SK-N-MC (cell line): ENCODE measurements around the gene ARPP19.
"Not testable (repeated sequence)": the region's sequence is repeated elsewhere in the genome, so short reads cannot be mapped to it uniquely, and the experiment has no call there.

Experiments
- EZH2 ChIP-seq: fragments of 200-600 bp; sonication (generic); IDR thresholded peaks from one replicate; pipeline ENCODE4 v1.6.1; 2017; ENCODE audit warnings: antibody characterized with exemption
- FOXP2 ChIP-seq: optimal IDR thresholded peaks from 2 replicates; pipeline ENCODE3; 2011; ENCODE audit warnings: mild to moderate bottlenecking, moderate library complexity; ENCODE audit not compliant: insufficient read depth; ENCODE audit errors: extremely low read length, control extremely low read depth
- POLR2AphosphoS5 ChIP-seq: IDR thresholded peaks from 2 replicates; pipeline ENCODE4 v1.6.1; 2012; ENCODE audit warnings: mild to moderate bottlenecking, low read depth, low read length, borderline replicate concordance

DNA sequence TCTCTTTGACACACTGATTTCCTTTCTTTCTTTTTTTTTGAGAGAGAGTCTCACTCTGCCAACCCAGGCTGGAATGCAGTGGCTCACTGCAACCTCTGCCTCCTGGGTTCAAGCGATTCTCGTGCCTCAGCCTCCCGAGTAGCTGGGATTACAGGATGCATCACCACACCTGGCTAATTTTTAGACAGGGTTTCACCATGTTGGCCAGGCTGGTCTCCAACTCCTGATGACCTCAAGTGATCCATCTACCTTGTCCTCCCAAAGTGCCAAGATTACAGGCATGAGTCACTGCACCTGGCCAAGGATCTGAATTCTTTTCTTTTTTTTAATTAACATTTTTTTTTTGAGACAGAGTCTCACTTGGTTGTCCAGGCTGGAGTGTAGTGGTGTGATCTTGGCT lies 5.8 kb upstream of the ARPP19 start:
- not testable (repeated sequence) for TF ChIP-seq EZH2, POLR2AphosphoS5, FOXP2
